Neural cell (in vitro differentiated cells): ENCODE data around the gene WFIKKN1. TPM values are rescaled to one million over a fixed set of nuclear protein-coding genes. Genes with fewer than 3 reads are reported as not detected.

Experiments used
- H2AFZ ChIP-seq: fragments of 200-600, 300-800 bp; sonication (generic), shearing (Covaris generic); 2 replicates; pipeline ENCODE4 v1.6.0; 2014; ENCODE audit warnings: low read depth, mild to moderate bottlenecking, antibody characterized with exemption, low read length, moderate library complexity
- H3F3A ChIP-seq: fragments of 200-600 bp; shearing (Covaris generic); 2 replicates; pipeline ENCODE4 v1.6.1; 2016; ENCODE audit warnings: mild to moderate bottlenecking, moderate library complexity, mixed read lengths, antibody characterized with exemption, low read length; ENCODE audit not compliant: insufficient read depth, poor library complexity, severe bottlenecking
- H3K27ac ChIP-seq: fragments of 200-600, 300-800 bp; sonication (generic), shearing (Covaris generic); 2 replicates; pipeline ENCODE4 v1.5.1; 2014; ENCODE audit warnings: mild to moderate bottlenecking, low read length, moderate library complexity
- H3K27me3 ChIP-seq: fragments of 300-800, 200-600 bp; sonication (generic), shearing (Covaris generic); 2 replicates; pipeline ENCODE4 v1.6.0; 2014; ENCODE audit warnings: mild to moderate bottlenecking, low read depth, low read length, moderate library complexity; ENCODE audit not compliant: insufficient read depth
- H3K36me3 ChIP-seq: fragments of 300-800, 200-600 bp; sonication (generic), shearing (Covaris generic); 2 replicates; pipeline ENCODE4 v1.5.1; 2014; ENCODE audit warnings: mild to moderate bottlenecking, antibody characterized with exemption, low read length, moderate library complexity; ENCODE audit not compliant: insufficient read depth
- H3K4me2 ChIP-seq: fragments of 300-800, 200-600 bp; sonication (generic), shearing (Covaris generic); 2 replicates; pipeline ENCODE4 v1.6.0; 2014; ENCODE audit warnings: mild to moderate bottlenecking, low read length
- H3K4me3 ChIP-seq: fragments of 300-800, 200-600 bp; sonication (generic), shearing (Covaris generic); 2 replicates; pipeline ENCODE4 v1.5.1; 2014; ENCODE audit warnings: mild to moderate bottlenecking, low read length, moderate library complexity
- H3K79me2 ChIP-seq: fragments of 200-600 bp; shearing (Covaris generic); replicated peaks from 2 replicates; pipeline ENCODE4 v1.6.0; 2014; ENCODE audit warnings: mild to moderate bottlenecking, low read length, moderate library complexity; ENCODE audit not compliant: insufficient read depth
- H3K9ac ChIP-seq: fragments of 300-800, 200-600 bp; sonication (generic), shearing (Covaris generic); 2 replicates; pipeline ENCODE4 v1.6.1; 2016; ENCODE audit warnings: mild to moderate bottlenecking, low read length, mixed read lengths
- H3K9me2 ChIP-seq: fragments of 200-600 bp; shearing (Covaris generic); 2 replicates; pipeline ENCODE4 v1.6.1; 2016; ENCODE audit warnings: mild to moderate bottlenecking, low read length, mixed read lengths; ENCODE audit not compliant: insufficient read depth
- H3K9me3 ChIP-seq: fragments of 200-600, 300-800 bp; sonication (generic), shearing (Covaris generic); 2 replicates; pipeline ENCODE4 v1.6.1; 2016; ENCODE audit warnings: mild to moderate bottlenecking, mixed run types, low read length, moderate library complexity, mixed read lengths
- H4K20me1 ChIP-seq: fragments of 200-600 bp; shearing (Covaris generic); 2 replicates; pipeline ENCODE4 v1.6.1; 2016; ENCODE audit warnings: mild to moderate bottlenecking, mixed run types; ENCODE audit not compliant: insufficient read depth
- EP300 ChIP-seq: fragments of 450-650 bp; conservative IDR thresholded peaks from 2 replicates; pipeline ENCODE4 v1.6.1; 2014; ENCODE audit warnings: antibody characterized with exemption, mild to moderate bottlenecking, moderate library complexity; ENCODE audit not compliant: poor library complexity, severe bottlenecking
- EZH2 ChIP-seq: fragments of 200-600, 300-800 bp; shearing (Covaris generic), sonication (generic); IDR thresholded peaks from 2 replicates; pipeline ENCODE4 v1.6.1; 2014; ENCODE audit warnings: antibody characterized with exemption, low read length, borderline replicate concordance, mild to moderate bottlenecking; ENCODE audit not compliant: insufficient read depth, poor library complexity, severe bottlenecking
- MXI1 ChIP-seq: fragments of 450-650 bp; conservative IDR thresholded peaks from 2 replicates; pipeline ENCODE4 v1.6.1; 2014; ENCODE audit warnings: antibody characterized with exemption, mild to moderate bottlenecking; ENCODE audit not compliant: poor library complexity, severe bottlenecking
- POLR2AphosphoS5 ChIP-seq: IDR thresholded peaks from 2 replicates; pipeline ENCODE4 v1.6.1; 2012
- RAD21 ChIP-seq: fragments of 450-650 bp; conservative IDR thresholded peaks from 2 replicates; pipeline ENCODE4 v1.6.1; 2014; ENCODE audit warnings: antibody characterized with exemption, mild to moderate bottlenecking, moderate library complexity
- SMC3 ChIP-seq: fragments of 450-650 bp; conservative IDR thresholded peaks from 2 replicates; pipeline ENCODE4 v1.6.1; 2014; ENCODE audit warnings: antibody characterized with exemption, mild to moderate bottlenecking, moderate library complexity; ENCODE audit not compliant: poor library complexity
- TAF1 ChIP-seq: IDR thresholded peaks from 2 replicates; pipeline ENCODE4 v1.6.1; 2012; ENCODE audit warnings: low read depth
- polyA plus RNA-seq: library from polyadenylated mRNA; depleted of rRNA; stranded (reverse); fragments of >200 nt; gene quantifications from 2 replicates; pipeline ENCODE4 v1.2.3, GENCODE V29; 2014
- TF ChIP-seq, protein P1 (sequence below): fragments of 450-650 bp; IDR thresholded peaks from 2 replicates; pipeline ENCODE4 v1.5.1; 2014; ENCODE audit warnings: antibody characterized with exemption, mild to moderate bottlenecking, moderate library complexity; ENCODE audit not compliant: poor library complexity, severe bottlenecking
- TF ChIP-seq, protein P2 (sequence below): IDR thresholded peaks from 2 replicates; pipeline ENCODE4 v1.6.1; 2012; ENCODE audit warnings: borderline replicate concordance

The WFIKKN1 gene
- polyA plus RNA-seq, 1 donor from 2014 or later = 0.43 TPM

DNA sequence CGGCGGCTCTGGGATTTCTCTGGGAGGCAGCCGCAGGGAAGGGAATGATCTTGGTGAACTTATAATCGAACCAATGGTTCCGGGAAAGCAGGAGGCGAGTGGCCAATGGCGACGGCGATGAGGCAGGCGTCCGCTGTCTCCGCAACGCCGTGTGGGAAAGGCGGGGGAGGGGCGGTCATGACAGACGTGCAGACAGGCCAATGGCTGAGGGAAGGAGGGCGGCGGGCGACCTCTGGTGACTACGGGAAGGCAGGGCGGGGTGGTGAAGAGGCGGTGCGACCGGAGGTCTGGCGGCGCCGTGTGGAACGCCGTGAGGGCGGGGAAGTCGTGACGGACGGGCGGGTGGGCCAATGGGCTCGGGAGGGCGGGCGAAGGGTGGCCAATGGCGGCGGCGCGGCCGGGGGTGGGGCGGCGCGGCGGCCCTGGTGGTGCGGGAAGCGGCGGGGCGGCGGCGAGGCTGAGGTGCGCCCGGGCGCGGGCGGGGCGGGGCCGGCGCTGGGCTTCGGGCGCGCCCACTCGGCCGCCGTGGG, 41.1 kb upstream of the WFIKKN1 start, which contains the start of gene RAB40C:
Gene RAB40C (plus strand): TSS at position 409 of the 530 bp plus-strand sequence. CDS start 226 bp downstream, outside the sequence.
- peaks cover 26% of the 10 kb centered on the region for H3K79me2 ChIP-seq
- no peaks in the 10 kb centered on the region for H3K9me3 ChIP-seq
- peak within 1 kb of the TSS; percentile 89 for H2AFZ ChIP-seq
- H3K4me3 ChIP-seq = peak within 1 kb of the TSS; percentile 97
- peak within 1 kb of the TSS; percentile 91 for H3K4me2 ChIP-seq
- TF ChIP-seq MXI1 (no peak), RAD21 (no peak), EP300 (no peak), SMC3 (no peak), EZH2 (no peak), TAF1 (no peak), POLR2AphosphoS5 (peak; percentile 54)
- TF ChIP-seq, protein P1, sequence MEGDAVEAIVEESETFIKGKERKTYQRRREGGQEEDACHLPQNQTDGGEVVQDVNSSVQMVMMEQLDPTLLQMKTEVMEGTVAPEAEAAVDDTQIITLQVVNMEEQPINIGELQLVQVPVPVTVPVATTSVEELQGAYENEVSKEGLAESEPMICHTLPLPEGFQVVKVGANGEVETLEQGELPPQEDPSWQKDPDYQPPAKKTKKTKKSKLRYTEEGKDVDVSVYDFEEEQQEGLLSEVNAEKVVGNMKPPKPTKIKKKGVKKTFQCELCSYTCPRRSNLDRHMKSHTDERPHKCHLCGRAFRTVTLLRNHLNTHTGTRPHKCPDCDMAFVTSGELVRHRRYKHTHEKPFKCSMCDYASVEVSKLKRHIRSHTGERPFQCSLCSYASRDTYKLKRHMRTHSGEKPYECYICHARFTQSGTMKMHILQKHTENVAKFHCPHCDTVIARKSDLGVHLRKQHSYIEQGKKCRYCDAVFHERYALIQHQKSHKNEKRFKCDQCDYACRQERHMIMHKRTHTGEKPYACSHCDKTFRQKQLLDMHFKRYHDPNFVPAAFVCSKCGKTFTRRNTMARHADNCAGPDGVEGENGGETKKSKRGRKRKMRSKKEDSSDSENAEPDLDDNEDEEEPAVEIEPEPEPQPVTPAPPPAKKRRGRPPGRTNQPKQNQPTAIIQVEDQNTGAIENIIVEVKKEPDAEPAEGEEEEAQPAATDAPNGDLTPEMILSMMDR = peak; percentile 41
- TF ChIP-seq, protein P2, sequence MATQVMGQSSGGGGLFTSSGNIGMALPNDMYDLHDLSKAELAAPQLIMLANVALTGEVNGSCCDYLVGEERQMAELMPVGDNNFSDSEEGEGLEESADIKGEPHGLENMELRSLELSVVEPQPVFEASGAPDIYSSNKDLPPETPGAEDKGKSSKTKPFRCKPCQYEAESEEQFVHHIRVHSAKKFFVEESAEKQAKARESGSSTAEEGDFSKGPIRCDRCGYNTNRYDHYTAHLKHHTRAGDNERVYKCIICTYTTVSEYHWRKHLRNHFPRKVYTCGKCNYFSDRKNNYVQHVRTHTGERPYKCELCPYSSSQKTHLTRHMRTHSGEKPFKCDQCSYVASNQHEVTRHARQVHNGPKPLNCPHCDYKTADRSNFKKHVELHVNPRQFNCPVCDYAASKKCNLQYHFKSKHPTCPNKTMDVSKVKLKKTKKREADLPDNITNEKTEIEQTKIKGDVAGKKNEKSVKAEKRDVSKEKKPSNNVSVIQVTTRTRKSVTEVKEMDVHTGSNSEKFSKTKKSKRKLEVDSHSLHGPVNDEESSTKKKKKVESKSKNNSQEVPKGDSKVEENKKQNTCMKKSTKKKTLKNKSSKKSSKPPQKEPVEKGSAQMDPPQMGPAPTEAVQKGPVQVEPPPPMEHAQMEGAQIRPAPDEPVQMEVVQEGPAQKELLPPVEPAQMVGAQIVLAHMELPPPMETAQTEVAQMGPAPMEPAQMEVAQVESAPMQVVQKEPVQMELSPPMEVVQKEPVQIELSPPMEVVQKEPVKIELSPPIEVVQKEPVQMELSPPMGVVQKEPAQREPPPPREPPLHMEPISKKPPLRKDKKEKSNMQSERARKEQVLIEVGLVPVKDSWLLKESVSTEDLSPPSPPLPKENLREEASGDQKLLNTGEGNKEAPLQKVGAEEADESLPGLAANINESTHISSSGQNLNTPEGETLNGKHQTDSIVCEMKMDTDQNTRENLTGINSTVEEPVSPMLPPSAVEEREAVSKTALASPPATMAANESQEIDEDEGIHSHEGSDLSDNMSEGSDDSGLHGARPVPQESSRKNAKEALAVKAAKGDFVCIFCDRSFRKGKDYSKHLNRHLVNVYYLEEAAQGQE = no peak
- no peaks in the 10 kb centered on the region for H3F3A ChIP-seq
- peak within 1 kb of the TSS; percentile 92 for H3K9ac ChIP-seq
- H3K9me2 ChIP-seq = no peaks in the 10 kb centered on the region
- no peaks in the 10 kb centered on the region for H3K36me3 ChIP-seq
- peaks cover 4% of the 10 kb centered on the region for H4K20me1 ChIP-seq
- H3K27ac ChIP-seq = peak within 1 kb of the TSS; percentile 95
- no peaks in the 10 kb centered on the region for H3K27me3 ChIP-seq

DNA sequence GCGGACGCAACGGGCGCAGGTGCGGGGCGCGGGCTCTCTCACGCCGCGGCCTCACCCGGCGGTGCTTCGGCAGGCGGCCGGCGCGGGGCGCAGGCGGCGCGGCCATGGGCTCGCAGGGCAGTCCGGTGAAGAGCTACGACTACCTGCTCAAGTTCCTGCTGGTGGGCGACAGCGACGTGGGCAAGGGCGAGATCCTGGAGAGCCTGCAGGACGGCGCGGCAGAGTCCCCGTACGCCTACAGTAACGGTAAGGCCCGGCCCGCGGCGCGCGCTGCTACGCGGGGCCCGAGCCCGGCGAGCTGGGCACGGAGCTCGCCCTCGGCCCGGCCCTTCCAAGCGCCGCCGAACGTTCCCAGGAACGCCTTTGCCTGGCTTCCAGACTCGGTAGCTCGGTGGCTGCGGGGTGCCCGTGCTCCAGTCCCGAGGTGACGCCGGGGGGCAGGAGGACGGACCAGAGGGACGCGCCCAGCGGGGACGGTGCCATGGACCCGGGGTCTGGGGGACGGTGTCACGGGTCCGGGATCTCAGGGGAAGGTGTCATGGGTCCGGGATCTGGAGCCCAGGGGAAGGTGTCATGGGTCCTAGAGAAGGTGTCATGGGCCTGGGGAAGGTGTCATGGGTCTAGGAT, 40.5 kb upstream of the WFIKKN1 start:
- Histone ChIP-seq H3K27ac (peak overlapping the region; percentile 33), H3K9me2 (no peaks in the 10 kb centered on the region), H3F3A (no peaks in the 10 kb centered on the region), H3K79me2 (peaks cover 26% of the 10 kb centered on the region), H3K36me3 (no peaks in the 10 kb centered on the region), H3K9me3 (no peaks in the 10 kb centered on the region), H3K4me3 (peak overlapping the region; percentile 91), H3K27me3 (no peaks in the 10 kb centered on the region), H4K20me1 (peaks cover 4% of the 10 kb centered on the region), H3K4me2 (peak overlapping the region; percentile 91), H3K9ac (peak overlapping the region; percentile 74), H2AFZ (no peak overlapping the region)
- TF ChIP-seq MXI1 (peak; percentile 65), RAD21 (no peak)
- TF ChIP-seq, protein P1 = peak; percentile 17
